ENCODE results near the gene CR1L. TPM values are rescaled to one million over a fixed set of nuclear protein-coding genes. Genes with fewer than 3 reads are reported as not detected.

The CR1L gene
- total and polyA plus RNA-seq, 9 of the 15 experiments (the other 6 are each of a cell fraction or from before 2014, with no cell fraction given), result 10.1 to 74.8 (median 34.3) TPM

- no peak overlapping the region for H3K4me2 ChIP-seq (ENCODE audit: insufficient read depth, low read length)
- ChIA-PET POLR2A (no interaction called here), CTCF (ENCODE audit: low intra/inter-chr PET ratio) (no interaction called here)
- no peak overlapping the region for H2AFZ ChIP-seq (ENCODE audit: low read depth, low read length)
- H3K4me1 ChIP-seq (replicated peaks in 1 of 2; ENCODE audit: control insufficient read depth in 2 of 2, insufficient read depth in 2 of 2, low read length in 2 of 2), result peaks cover 6 to 14% of the 10 kb centered on the region in 2 experiments; a peak in 4 of 5 replicates
- H3K27me3 ChIP-seq (ENCODE audit: control insufficient read depth in 2 of 2, insufficient read depth in 2 of 2, low read length in 2 of 2), result no peaks in the 10 kb centered on the region
- H3K9me3 ChIP-seq (replicated peaks; ENCODE audit: control insufficient read depth, insufficient read depth, low read depth, low read length), result no peaks in the 10 kb centered on the region; the same call in none of the 2 replicates
- intact Hi-C loops (cut with micrococcal nuclease), result no loop called here
- TF ChIP-seq ZNF146 (CRISPR knock-in tag; IDR thresholded peaks at IDR 0.05; ENCODE audit: unreplicated experiment) (peak; percentile 94), RBM25 (IDR thresholded peaks at IDR 0.05; ENCODE audit: low read depth, low read length, severe bottlenecking) (peak; percentile 44), NR4A1 (CRISPR knock-in tag; IDR thresholded peaks at IDR 0.05) (no peak), NR4A1 (tag; IDR thresholded peaks at IDR 0.05) (no peak), NCOR1 (IDR thresholded peaks at IDR 0.05) (no peak), BMI1 (IDR thresholded peaks at IDR 0.05; ENCODE audit: low read length) (no peak), SMARCA4 (IDR thresholded peaks at IDR 0.05) (no peak), GTF2E2 (tag; IDR thresholded peaks at IDR 0.05) (no peak), KDM1A (IDR thresholded peaks at IDR 0.05) (peak in 1 of 2 experiments; percentile 19; a peak in 1 of 4 replicates)
- H3K9ac ChIP-seq (ENCODE audit: insufficient read depth in 1 of 2, low read depth in 2 of 2, low read length in 2 of 2), result no peak overlapping the region
- H3K27ac ChIP-seq (ENCODE audit: extremely low read depth, low read depth, low read length), result no peak overlapping the region
- in situ Hi-C loops (cut with MboI), result no loop called here
- peaks cover 18% of the 10 kb centered on the region for H3K36me3 ChIP-seq (ENCODE audit: control insufficient read depth, insufficient read depth, low read length)
- WGBS (ENCODE audit: insufficient coverage, low coverage, missing lambda C conversion rate), result 100% methylated on average over 1 of the region's 1 CpG
- no peak for FAIRE-seq
- no peaks in the 10 kb centered on the region for H3K9me1 ChIP-seq (ENCODE audit: control insufficient read depth, insufficient read depth, low read length)
- H3K79me2 ChIP-seq (ENCODE audit: control insufficient read depth, insufficient read depth, low read length), result peaks cover 67% of the 10 kb centered on the region
- no peak for ATAC-seq
- DNase-seq (ENCODE audit: extremely low read depth in 1 of 4, low spot score in 3 of 4), result no peak
- no peak overlapping the region for H3K4me3 ChIP-seq
- BruUV-seq (replicated peaks), result no TSS peak
- H4K20me1 ChIP-seq (replicated peaks; ENCODE audit: control insufficient read depth, insufficient read depth, low read length), result peaks cover 2% of the 10 kb centered on the region; the same call in 1 of the 2 replicates
Measured at GRCh38 chr1:207666342-207666741, 21.4 kb downstream of the CR1L start.

Data from K562 (cell line).